GM23338 (cell line): ENCODE data around the gene ATF4. TPM values are rescaled to one million over a fixed set of nuclear protein-coding genes. Genes with fewer than 3 reads are reported as not detected.

Source experiments
- ATAC-seq: fragments of 200-7000 bp; cut with Tn5 transposase; 3 replicates; pipeline ENCODE4 v1.9.1; 2020
- DNase-seq: peaks from one replicate; pipeline ENCODE4 v3.0.0-alpha.2; 2015; ENCODE audit warnings: low spot score
- H2AFZ ChIP-seq: fragments of 200-600 bp; sonication (generic); 2 replicates; pipeline ENCODE4 v1.8.0; 2016; ENCODE audit warnings: antibody characterized with exemption, mild to moderate bottlenecking, moderate library complexity
- H3F3A ChIP-seq: fragments of 200-600 bp; sonication (generic); replicated peaks from 2 replicates; pipeline ENCODE4 v1.8.0; 2017; ENCODE audit warnings: antibody characterized with exemption, mixed run types, low read depth
- H3K27ac ChIP-seq: fragments of 200-600 bp; sonication (generic); 2 replicates; pipeline ENCODE4 v1.6.1; 2016; ENCODE audit warnings: low read depth
- H3K27me3 ChIP-seq: fragments of 200-600 bp; sonication (generic); 2 replicates; pipeline ENCODE4 v1.8.0; 2016; ENCODE audit warnings: mild to moderate bottlenecking, mixed run types, moderate library complexity; ENCODE audit not compliant: insufficient read depth
- H3K36me3 ChIP-seq: fragments of 200-600 bp; sonication (generic); 2 replicates; pipeline ENCODE4 v1.8.0; 2016; ENCODE audit warnings: mild to moderate bottlenecking; ENCODE audit not compliant: insufficient read depth
- H3K4me1 ChIP-seq: fragments of 200-600 bp; sonication (generic); 2 replicates; pipeline ENCODE4 v1.8.0; 2016; ENCODE audit warnings: mild to moderate bottlenecking, moderate library complexity; ENCODE audit not compliant: insufficient read depth
- H3K4me2 ChIP-seq: fragments of 200-600 bp; sonication (generic); 2 replicates; pipeline ENCODE4 v1.7.1; 2017; ENCODE audit warnings: mixed run types
- H3K4me3 ChIP-seq: fragments of 200-600 bp; sonication (generic); 2 replicates; pipeline ENCODE4 v1.6.1; 2016; ENCODE audit warnings: mixed run types
- H3K79me2 ChIP-seq: fragments of 200-600 bp; sonication (generic); replicated peaks from 2 replicates; pipeline ENCODE4 v1.8.0; 2017; ENCODE audit warnings: mild to moderate bottlenecking; ENCODE audit not compliant: insufficient read depth
- H3K9me2 ChIP-seq: fragments of 200-600 bp; sonication (generic); 2 replicates; pipeline ENCODE4 v1.8.0; 2017; ENCODE audit not compliant: insufficient read depth
- H4K20me1 ChIP-seq: fragments of 200-600 bp; sonication (generic); replicated peaks from 2 replicates; pipeline ENCODE4 v1.8.0; 2017; ENCODE audit warnings: mild to moderate bottlenecking; ENCODE audit not compliant: insufficient read depth
- H3K27ac Mint-ChIP-seq: 2 replicates; pipeline ENCODE4 v1.8.0; 2020; ENCODE audit warnings: inconsistent platforms, mild to moderate bottlenecking, moderate library complexity, mixed read lengths
- H3K27me3 Mint-ChIP-seq: 3 replicates; pipeline ENCODE4 v1.8.0; 2022; ENCODE audit warnings: low read depth, mild to moderate bottlenecking, moderate library complexity, mixed read lengths, inconsistent platforms; ENCODE audit not compliant: insufficient read depth, poor library complexity
- H3K36me3 Mint-ChIP-seq: 3 replicates; pipeline ENCODE4 v1.8.0; 2021; ENCODE audit warnings: low read depth, mild to moderate bottlenecking, inconsistent platforms, moderate library complexity, mixed read lengths
- H3K4me1 Mint-ChIP-seq: 3 replicates; pipeline ENCODE4 v1.8.0; 2020; ENCODE audit warnings: mild to moderate bottlenecking, inconsistent platforms, mixed read lengths
- H3K4me3 Mint-ChIP-seq: 3 replicates; pipeline ENCODE4 v1.8.0; 2021; ENCODE audit warnings: moderate library complexity, mild to moderate bottlenecking, inconsistent platforms, mixed read lengths
- H3K9me3 Mint-ChIP-seq: 3 replicates; pipeline ENCODE4 v1.8.0; 2020; ENCODE audit warnings: moderate library complexity, mild to moderate bottlenecking, inconsistent platforms, mixed read lengths
- CREB1 ChIP-seq: fragments of 250-450 bp; sonication (Bioruptor Pico); IDR thresholded peaks from 2 replicates; pipeline ENCODE4 v1.5.0; 2020; ENCODE audit warnings: low read depth, mild to moderate bottlenecking, moderate library complexity
- EZH2 ChIP-seq: fragments of 200-600 bp; sonication (generic); IDR thresholded peaks from one replicate; pipeline ENCODE4 v1.8.0; 2017; ENCODE audit warnings: antibody characterized with exemption, mild to moderate bottlenecking, low read depth; ENCODE audit not compliant: unreplicated experiment
- EZH2phosphoT487 ChIP-seq: fragments of 200-600 bp; sonication (generic); IDR thresholded peaks from one replicate; pipeline ENCODE4 v1.8.1; 2018; ENCODE audit warnings: antibody characterized with exemption; ENCODE audit not compliant: unreplicated experiment
- JUNB ChIP-seq: IDR thresholded peaks from one replicate; pipeline ENCODE4 v1.6.1; 2016; ENCODE audit warnings: antibody characterized with exemption; ENCODE audit not compliant: unreplicated experiment
- NANOG ChIP-seq: IDR thresholded peaks from 2 replicates; pipeline ENCODE4 v1.6.1; 2016; ENCODE audit warnings: antibody characterized with exemption, borderline replicate concordance
- POLR2AphosphoS5 ChIP-seq: IDR thresholded peaks from 2 replicates; pipeline ENCODE4 v1.6.1; 2016; ENCODE audit warnings: antibody characterized with exemption, low read depth
- STAT1 ChIP-seq: IDR thresholded peaks from one replicate; pipeline ENCODE4 v1.6.1; 2016; ENCODE audit warnings: antibody characterized with exemption; ENCODE audit not compliant: unreplicated experiment
- ZNF114 ChIP-seq: fragments of 250-450 bp; sonication (Bioruptor Pico); IDR thresholded peaks from 2 replicates; pipeline ENCODE4 v1.5.0; 2020; ENCODE audit warnings: mild to moderate bottlenecking, moderate library complexity
- ZNF331 ChIP-seq: fragments of 250-450 bp; sonication (Bioruptor Pico); IDR thresholded peaks from 2 replicates; pipeline ENCODE4 v1.5.0; 2020; ENCODE audit warnings: low read depth, mild to moderate bottlenecking, moderate library complexity
- polyA plus RNA-seq: library from polyadenylated mRNA; unstranded; fragments of >200 nt; fragmentation: Nextera tagmentation; extraction: Ambion mirVana; gene quantifications from 2 replicates; pipeline ENCODE4 v1.2.1, GENCODE V29; 2016
- total RNA-seq: library from RNA; depleted of rRNA; stranded (reverse); fragments of >200 nt; shearing (Covaris generic); gene quantifications from 2 replicates; pipeline ENCODE4 v1.2.3, GENCODE V29; 2014
- TF ChIP-seq, protein P1 (sequence below), 2 experiments: fragments of 200-600 bp in 1 of 2; sonication (generic) in 1 of 2; conservative IDR thresholded peaks; 2 replicates each; pipeline versions ENCODE4 v1.5.1 to v1.6.1; 2016 to 2017; ENCODE audit warnings: antibody characterized with exemption in 2 of 2, low read depth in 2 of 2, mild to moderate bottlenecking in 2 of 2, moderate library complexity in 1 of 2
- TF ChIP-seq, protein P2 (sequence below): IDR thresholded peaks from 2 replicates; pipeline ENCODE4 v1.6.1; 2016; ENCODE audit warnings: antibody characterized with exemption
- TF ChIP-seq, protein P3 (sequence below): IDR thresholded peaks from one replicate; pipeline ENCODE4 v1.6.1; 2018; ENCODE audit warnings: antibody characterized with exemption; ENCODE audit not compliant: unreplicated experiment
- TF ChIP-seq, protein P4 (sequence below): fragments of 250-450 bp; sonication (Bioruptor Pico); IDR thresholded peaks from 2 replicates; pipeline ENCODE4 v1.5.0; 2020; ENCODE audit warnings: mild to moderate bottlenecking, moderate library complexity

ATF4 gene
- total and polyA plus RNA-seq, 2 experiments from 2014 or later, result 446 to 553 TPM

DNA sequence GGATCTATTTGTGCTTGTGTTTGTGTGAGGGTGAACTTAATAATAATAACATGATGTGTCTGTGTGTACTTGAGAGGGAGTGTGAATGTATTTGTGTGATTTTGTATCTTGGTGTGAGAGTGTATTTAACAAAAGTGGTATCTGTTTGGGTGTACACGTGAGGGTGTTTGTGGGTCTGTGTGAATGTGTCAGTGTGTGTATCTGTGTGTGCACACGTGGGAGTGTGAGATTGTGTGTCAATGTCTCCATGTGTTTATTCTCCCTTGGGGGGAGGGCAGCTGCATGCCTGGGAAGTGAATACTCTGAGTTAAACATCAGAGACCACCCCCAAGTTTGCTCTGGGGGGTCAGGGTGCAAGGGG, 27.2 kb downstream of the ATF4 start:
- H3K4me3 Mint-ChIP-seq, result no peak overlapping the region
- Histone ChIP-seq H2AFZ (no peak overlapping the region), H3K27me3 (0 out of 2 replicates have a peak, but pooled peaks cover 11% of the 10 kb centered on the region), H3K4me2 (no peak overlapping the region), H3K4me3 (no peak overlapping the region), H3K27ac (no peak overlapping the region), H3K36me3 (no peaks in the 10 kb centered on the region), H3K79me2 (no peaks in the 10 kb centered on the region), H3F3A (no peaks in the 10 kb centered on the region), H3K9me2 (no peaks in the 10 kb centered on the region), H4K20me1 (peaks cover 5% of the 10 kb centered on the region; the same call in 1 of the 2 replicates), H3K4me1 (no peaks in the 10 kb centered on the region)
- ATAC-seq (no peak), DNase-seq (no peak)
- H3K36me3 Mint-ChIP-seq, result no peaks in the 10 kb centered on the region
- H3K9me3 Mint-ChIP-seq, result no peaks in the 10 kb centered on the region
- peaks cover 31% of the 10 kb centered on the region for H3K27me3 Mint-ChIP-seq
- peaks cover 17% of the 10 kb centered on the region for H3K4me1 Mint-ChIP-seq
- TF ChIP-seq EZH2phosphoT487, result no peak
- TF ChIP-seq EZH2, result no peak
- TF ChIP-seq, protein P1, sequence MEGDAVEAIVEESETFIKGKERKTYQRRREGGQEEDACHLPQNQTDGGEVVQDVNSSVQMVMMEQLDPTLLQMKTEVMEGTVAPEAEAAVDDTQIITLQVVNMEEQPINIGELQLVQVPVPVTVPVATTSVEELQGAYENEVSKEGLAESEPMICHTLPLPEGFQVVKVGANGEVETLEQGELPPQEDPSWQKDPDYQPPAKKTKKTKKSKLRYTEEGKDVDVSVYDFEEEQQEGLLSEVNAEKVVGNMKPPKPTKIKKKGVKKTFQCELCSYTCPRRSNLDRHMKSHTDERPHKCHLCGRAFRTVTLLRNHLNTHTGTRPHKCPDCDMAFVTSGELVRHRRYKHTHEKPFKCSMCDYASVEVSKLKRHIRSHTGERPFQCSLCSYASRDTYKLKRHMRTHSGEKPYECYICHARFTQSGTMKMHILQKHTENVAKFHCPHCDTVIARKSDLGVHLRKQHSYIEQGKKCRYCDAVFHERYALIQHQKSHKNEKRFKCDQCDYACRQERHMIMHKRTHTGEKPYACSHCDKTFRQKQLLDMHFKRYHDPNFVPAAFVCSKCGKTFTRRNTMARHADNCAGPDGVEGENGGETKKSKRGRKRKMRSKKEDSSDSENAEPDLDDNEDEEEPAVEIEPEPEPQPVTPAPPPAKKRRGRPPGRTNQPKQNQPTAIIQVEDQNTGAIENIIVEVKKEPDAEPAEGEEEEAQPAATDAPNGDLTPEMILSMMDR (conservative IDR thresholded peaks at IDR 0.05; ENCODE audit: low read depth in 2 of 2), result no peak
- no peak for TF ChIP-seq ZNF114 (CRISPR knock-in tag)
- no peak for TF ChIP-seq JUNB
- TF ChIP-seq ZNF331 (CRISPR knock-in tag), result no peak
- TF ChIP-seq CREB1, result no peak
- TF ChIP-seq, protein P2, sequence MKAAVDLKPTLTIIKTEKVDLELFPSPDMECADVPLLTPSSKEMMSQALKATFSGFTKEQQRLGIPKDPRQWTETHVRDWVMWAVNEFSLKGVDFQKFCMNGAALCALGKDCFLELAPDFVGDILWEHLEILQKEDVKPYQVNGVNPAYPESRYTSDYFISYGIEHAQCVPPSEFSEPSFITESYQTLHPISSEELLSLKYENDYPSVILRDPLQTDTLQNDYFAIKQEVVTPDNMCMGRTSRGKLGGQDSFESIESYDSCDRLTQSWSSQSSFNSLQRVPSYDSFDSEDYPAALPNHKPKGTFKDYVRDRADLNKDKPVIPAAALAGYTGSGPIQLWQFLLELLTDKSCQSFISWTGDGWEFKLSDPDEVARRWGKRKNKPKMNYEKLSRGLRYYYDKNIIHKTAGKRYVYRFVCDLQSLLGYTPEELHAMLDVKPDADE, result no peak
- no peak for TF ChIP-seq POLR2AphosphoS5
- TF ChIP-seq, protein P3, sequence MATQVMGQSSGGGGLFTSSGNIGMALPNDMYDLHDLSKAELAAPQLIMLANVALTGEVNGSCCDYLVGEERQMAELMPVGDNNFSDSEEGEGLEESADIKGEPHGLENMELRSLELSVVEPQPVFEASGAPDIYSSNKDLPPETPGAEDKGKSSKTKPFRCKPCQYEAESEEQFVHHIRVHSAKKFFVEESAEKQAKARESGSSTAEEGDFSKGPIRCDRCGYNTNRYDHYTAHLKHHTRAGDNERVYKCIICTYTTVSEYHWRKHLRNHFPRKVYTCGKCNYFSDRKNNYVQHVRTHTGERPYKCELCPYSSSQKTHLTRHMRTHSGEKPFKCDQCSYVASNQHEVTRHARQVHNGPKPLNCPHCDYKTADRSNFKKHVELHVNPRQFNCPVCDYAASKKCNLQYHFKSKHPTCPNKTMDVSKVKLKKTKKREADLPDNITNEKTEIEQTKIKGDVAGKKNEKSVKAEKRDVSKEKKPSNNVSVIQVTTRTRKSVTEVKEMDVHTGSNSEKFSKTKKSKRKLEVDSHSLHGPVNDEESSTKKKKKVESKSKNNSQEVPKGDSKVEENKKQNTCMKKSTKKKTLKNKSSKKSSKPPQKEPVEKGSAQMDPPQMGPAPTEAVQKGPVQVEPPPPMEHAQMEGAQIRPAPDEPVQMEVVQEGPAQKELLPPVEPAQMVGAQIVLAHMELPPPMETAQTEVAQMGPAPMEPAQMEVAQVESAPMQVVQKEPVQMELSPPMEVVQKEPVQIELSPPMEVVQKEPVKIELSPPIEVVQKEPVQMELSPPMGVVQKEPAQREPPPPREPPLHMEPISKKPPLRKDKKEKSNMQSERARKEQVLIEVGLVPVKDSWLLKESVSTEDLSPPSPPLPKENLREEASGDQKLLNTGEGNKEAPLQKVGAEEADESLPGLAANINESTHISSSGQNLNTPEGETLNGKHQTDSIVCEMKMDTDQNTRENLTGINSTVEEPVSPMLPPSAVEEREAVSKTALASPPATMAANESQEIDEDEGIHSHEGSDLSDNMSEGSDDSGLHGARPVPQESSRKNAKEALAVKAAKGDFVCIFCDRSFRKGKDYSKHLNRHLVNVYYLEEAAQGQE, result no peak
- no peak for TF ChIP-seq STAT1
- TF ChIP-seq, protein P4, sequence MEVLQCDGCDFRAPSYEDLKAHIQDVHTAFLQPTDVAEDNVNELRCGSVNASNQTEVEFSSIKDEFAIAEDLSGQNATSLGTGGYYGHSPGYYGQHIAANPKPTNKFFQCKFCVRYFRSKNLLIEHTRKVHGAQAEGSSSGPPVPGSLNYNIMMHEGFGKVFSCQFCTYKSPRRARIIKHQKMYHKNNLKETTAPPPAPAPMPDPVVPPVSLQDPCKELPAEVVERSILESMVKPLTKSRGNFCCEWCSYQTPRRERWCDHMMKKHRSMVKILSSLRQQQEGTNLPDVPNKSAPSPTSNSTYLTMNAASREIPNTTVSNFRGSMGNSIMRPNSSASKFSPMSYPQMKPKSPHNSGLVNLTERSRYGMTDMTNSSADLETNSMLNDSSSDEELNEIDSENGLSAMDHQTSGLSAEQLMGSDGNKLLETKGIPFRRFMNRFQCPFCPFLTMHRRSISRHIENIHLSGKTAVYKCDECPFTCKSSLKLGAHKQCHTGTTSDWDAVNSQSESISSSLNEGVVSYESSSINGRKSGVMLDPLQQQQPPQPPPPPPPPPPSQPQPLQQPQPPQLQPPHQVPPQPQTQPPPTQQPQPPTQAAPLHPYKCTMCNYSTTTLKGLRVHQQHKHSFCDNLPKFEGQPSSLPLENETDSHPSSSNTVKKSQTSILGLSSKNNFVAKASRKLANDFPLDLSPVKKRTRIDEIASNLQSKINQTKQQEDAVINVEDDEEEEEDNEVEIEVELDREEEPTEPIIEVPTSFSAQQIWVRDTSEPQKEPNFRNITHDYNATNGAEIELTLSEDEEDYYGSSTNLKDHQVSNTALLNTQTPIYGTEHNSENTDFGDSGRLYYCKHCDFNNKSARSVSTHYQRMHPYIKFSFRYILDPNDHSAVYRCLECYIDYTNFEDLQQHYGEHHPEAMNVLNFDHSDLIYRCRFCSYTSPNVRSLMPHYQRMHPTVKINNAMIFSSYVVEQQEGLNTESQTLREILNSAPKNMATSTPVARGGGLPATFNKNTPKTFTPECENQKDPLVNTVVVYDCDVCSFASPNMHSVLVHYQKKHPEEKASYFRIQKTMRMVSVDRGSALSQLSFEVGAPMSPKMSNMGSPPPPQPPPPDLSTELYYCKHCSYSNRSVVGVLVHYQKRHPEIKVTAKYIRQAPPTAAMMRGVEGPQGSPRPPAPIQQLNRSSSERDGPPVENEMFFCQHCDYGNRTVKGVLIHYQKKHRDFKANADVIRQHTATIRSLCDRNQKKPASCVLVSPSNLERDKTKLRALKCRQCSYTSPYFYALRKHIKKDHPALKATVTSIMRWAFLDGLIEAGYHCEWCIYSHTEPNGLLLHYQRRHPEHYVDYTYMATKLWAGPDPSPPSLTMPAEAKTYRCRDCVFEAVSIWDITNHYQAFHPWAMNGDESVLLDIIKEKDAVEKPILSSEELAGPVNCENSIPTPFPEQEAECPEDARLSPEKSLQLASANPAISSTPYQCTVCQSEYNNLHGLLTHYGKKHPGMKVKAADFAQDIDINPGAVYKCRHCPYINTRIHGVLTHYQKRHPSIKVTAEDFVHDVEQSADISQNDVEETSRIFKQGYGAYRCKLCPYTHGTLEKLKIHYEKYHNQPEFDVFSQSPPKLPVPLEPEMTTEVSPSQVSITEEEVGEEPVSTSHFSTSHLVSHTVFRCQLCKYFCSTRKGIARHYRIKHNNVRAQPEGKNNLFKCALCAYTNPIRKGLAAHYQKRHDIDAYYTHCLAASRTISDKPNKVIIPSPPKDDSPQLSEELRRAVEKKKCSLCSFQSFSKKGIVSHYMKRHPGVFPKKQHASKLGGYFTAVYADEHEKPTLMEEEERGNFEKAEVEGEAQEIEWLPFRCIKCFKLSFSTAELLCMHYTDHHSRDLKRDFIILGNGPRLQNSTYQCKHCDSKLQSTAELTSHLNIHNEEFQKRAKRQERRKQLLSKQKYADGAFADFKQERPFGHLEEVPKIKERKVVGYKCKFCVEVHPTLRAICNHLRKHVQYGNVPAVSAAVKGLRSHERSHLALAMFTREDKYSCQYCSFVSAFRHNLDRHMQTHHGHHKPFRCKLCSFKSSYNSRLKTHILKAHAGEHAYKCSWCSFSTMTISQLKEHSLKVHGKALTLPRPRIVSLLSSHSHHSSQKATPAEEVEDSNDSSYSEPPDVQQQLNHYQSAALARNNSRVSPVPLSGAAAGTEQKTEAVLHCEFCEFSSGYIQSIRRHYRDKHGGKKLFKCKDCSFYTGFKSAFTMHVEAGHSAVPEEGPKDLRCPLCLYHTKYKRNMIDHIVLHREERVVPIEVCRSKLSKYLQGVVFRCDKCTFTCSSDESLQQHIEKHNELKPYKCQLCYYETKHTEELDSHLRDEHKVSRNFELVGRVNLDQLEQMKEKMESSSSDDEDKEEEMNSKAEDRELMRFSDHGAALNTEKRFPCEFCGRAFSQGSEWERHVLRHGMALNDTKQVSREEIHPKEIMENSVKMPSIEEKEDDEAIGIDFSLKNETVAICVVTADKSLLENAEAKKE (CRISPR knock-in tag), result no peak
- no peak for TF ChIP-seq NANOG
- H3K27ac Mint-ChIP-seq, result no peak overlapping the region
